ENCODE data around the gene NR3C2. TPM values are rescaled to one million over a fixed set of nuclear protein-coding genes. Genes with fewer than 3 reads are reported as not detected.

NR3C2 gene
- polyA plus RNA-seq, 1 donor from 2014 or later, result 0.06 TPM

DNA sequence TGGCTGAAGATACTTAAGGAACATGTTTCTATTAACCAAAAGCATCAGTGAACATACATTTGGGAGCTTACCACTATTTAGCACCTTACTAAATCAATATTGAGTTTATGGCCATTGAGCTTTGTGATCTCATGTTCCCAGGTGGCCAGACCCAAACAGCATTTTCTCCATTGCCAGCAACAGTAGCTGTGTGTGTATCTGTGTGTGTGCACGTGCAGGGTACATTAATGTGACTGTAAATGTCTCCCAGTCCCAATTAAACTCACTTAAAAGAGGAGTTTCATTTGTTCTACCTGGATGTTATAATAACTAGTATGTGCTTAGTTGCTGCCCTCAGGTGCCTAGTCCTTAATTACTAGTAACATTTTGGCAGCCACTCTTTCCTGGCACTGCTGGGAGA, 282.4 kb downstream of the NR3C2 start:
- Histone ChIP-seq H3K4me2 (ENCODE audit: low read length) (no peak overlapping the region), H3K9me3 (ENCODE audit: low read length) (no peaks in the 10 kb centered on the region), H3K27me3 (ENCODE audit: insufficient read depth, low read depth, low read length) (no peaks in the 10 kb centered on the region), H4K20me1 (ENCODE audit: insufficient read depth) (no peaks in the 10 kb centered on the region), H3K4me3 (ENCODE audit: low read length) (no peak overlapping the region), H3K9me2 (ENCODE audit: insufficient read depth, low read length) (no peaks in the 10 kb centered on the region), H3F3A (ENCODE audit: insufficient read depth, low read length, poor library complexity, severe bottlenecking) (no peaks in the 10 kb centered on the region), H3K27ac (ENCODE audit: low read length) (no peak overlapping the region), H2AFZ (ENCODE audit: low read depth, low read length) (no peak overlapping the region), H3K79me2 (replicated peaks; ENCODE audit: insufficient read depth, low read length) (no peaks in the 10 kb centered on the region), H3K9ac (ENCODE audit: low read length) (no peak overlapping the region), H3K36me3 (ENCODE audit: insufficient read depth, low read length) (no peaks in the 10 kb centered on the region)
- TF ChIP-seq, protein P1, sequence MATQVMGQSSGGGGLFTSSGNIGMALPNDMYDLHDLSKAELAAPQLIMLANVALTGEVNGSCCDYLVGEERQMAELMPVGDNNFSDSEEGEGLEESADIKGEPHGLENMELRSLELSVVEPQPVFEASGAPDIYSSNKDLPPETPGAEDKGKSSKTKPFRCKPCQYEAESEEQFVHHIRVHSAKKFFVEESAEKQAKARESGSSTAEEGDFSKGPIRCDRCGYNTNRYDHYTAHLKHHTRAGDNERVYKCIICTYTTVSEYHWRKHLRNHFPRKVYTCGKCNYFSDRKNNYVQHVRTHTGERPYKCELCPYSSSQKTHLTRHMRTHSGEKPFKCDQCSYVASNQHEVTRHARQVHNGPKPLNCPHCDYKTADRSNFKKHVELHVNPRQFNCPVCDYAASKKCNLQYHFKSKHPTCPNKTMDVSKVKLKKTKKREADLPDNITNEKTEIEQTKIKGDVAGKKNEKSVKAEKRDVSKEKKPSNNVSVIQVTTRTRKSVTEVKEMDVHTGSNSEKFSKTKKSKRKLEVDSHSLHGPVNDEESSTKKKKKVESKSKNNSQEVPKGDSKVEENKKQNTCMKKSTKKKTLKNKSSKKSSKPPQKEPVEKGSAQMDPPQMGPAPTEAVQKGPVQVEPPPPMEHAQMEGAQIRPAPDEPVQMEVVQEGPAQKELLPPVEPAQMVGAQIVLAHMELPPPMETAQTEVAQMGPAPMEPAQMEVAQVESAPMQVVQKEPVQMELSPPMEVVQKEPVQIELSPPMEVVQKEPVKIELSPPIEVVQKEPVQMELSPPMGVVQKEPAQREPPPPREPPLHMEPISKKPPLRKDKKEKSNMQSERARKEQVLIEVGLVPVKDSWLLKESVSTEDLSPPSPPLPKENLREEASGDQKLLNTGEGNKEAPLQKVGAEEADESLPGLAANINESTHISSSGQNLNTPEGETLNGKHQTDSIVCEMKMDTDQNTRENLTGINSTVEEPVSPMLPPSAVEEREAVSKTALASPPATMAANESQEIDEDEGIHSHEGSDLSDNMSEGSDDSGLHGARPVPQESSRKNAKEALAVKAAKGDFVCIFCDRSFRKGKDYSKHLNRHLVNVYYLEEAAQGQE (IDR thresholded peaks at IDR 0.05; ENCODE audit: borderline replicate concordance), result no peak
- TF ChIP-seq RAD21 (conservative IDR thresholded peaks at IDR 0.05) (no peak), TAF1 (IDR thresholded peaks at IDR 0.05; ENCODE audit: low read depth) (no peak), SMC3 (conservative IDR thresholded peaks at IDR 0.05; ENCODE audit: poor library complexity) (no peak), EZH2 (IDR thresholded peaks at IDR 0.05; ENCODE audit: borderline replicate concordance, insufficient read depth, low read length, poor library complexity, severe bottlenecking) (no peak), EP300 (conservative IDR thresholded peaks at IDR 0.05; ENCODE audit: poor library complexity, severe bottlenecking) (no peak), POLR2AphosphoS5 (IDR thresholded peaks at IDR 0.05) (no peak), MXI1 (conservative IDR thresholded peaks at IDR 0.05; ENCODE audit: poor library complexity, severe bottlenecking) (no peak)
- TF ChIP-seq, protein P2, sequence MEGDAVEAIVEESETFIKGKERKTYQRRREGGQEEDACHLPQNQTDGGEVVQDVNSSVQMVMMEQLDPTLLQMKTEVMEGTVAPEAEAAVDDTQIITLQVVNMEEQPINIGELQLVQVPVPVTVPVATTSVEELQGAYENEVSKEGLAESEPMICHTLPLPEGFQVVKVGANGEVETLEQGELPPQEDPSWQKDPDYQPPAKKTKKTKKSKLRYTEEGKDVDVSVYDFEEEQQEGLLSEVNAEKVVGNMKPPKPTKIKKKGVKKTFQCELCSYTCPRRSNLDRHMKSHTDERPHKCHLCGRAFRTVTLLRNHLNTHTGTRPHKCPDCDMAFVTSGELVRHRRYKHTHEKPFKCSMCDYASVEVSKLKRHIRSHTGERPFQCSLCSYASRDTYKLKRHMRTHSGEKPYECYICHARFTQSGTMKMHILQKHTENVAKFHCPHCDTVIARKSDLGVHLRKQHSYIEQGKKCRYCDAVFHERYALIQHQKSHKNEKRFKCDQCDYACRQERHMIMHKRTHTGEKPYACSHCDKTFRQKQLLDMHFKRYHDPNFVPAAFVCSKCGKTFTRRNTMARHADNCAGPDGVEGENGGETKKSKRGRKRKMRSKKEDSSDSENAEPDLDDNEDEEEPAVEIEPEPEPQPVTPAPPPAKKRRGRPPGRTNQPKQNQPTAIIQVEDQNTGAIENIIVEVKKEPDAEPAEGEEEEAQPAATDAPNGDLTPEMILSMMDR (IDR thresholded peaks at IDR 0.05; ENCODE audit: poor library complexity, severe bottlenecking), result no peak

DNA sequence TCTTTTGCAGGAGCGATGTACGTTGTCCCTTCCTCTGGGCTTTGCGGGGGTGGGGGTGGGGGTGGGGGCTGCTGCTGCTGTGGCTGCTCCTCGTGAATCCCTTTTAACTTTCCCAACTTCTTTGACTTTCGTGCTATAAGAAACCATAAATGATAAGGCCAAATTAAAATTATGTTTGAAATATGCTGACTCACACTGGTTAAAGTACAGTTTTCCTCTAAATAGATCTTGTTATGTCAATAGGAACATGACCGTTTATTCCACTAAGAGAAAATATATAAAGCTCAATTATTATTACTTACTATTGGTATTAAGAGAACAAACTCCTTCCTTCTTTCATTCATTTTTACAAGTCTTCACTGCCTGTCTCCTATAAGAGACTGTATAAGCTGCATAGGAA, 287.4 kb downstream of the NR3C2 start:
- no peak for TF ChIP-seq EP300 (conservative IDR thresholded peaks at IDR 0.05; ENCODE audit: poor library complexity, severe bottlenecking)
- TF ChIP-seq, protein P2 (IDR thresholded peaks at IDR 0.05; ENCODE audit: poor library complexity, severe bottlenecking), result no peak
- H3F3A ChIP-seq (ENCODE audit: insufficient read depth, low read length, poor library complexity, severe bottlenecking), result no peaks in the 10 kb centered on the region

More for the DNA sequence above, 287.4 kb downstream of the NR3C2 start:
- Histone ChIP-seq H3K9ac (ENCODE audit: low read length) (no peak overlapping the region), H3K36me3 (ENCODE audit: insufficient read depth, low read length) (no peaks in the 10 kb centered on the region), H3K27me3 (ENCODE audit: insufficient read depth, low read depth, low read length) (no peaks in the 10 kb centered on the region), H3K27ac (ENCODE audit: low read length) (no peak overlapping the region), H3K9me3 (ENCODE audit: low read length) (no peaks in the 10 kb centered on the region), H4K20me1 (ENCODE audit: insufficient read depth) (no peaks in the 10 kb centered on the region), H3K4me3 (ENCODE audit: low read length) (no peak overlapping the region), H2AFZ (ENCODE audit: low read depth, low read length) (no peak overlapping the region), H3K4me2 (ENCODE audit: low read length) (no peak overlapping the region), H3K79me2 (replicated peaks; ENCODE audit: insufficient read depth, low read length) (no peaks in the 10 kb centered on the region), H3K9me2 (ENCODE audit: insufficient read depth, low read length) (no peaks in the 10 kb centered on the region)

All from neural cell (in vitro differentiated cells).